Measurements from ENCODE around the gene WDTC1. TPM values are rescaled to one million over a fixed set of nuclear protein-coding genes. Genes with fewer than 3 reads are reported as not detected.

The WDTC1 gene
- total RNA-seq, 2 donors from 2014 or later = 30.2 to 33.9 TPM

GRCh38 chr1:27321813-27322568, 87.6 kb downstream of the WDTC1 start, which contains the start of gene TMEM222:
TSS of gene TMEM222 (plus strand) at chr1:27322163. CDS start at chr1:27322198, 35 bp downstream.
- Mint-ChIP-seq H3K27me3 (peaks cover 8% of the 10 kb centered on the region in 2 donors), H3K4me3 (peak within 1 kb of the TSS; percentile 94), H3K4me1 (ENCODE audit: low read depth in 2 of 2) (peaks cover 19 to 29% of the 10 kb centered on the region in 2 donors), H3K36me3 (no peaks in the 10 kb centered on the region), H3K9me3 (no peaks in the 10 kb centered on the region), H3K27ac (peak within 1 kb of the TSS; percentile 88 to 93)
- ATAC-seq (peak; percentile 99), DNase-seq (ENCODE audit: low spot score) (peak; percentile 99)

- ATAC-seq (no peak), DNase-seq (ENCODE audit: low spot score) (peak; percentile 55)
- peaks cover 8% of the 10 kb centered on the region in 2 donors for H3K27me3 Mint-ChIP-seq
- peaks cover 20 to 29% of the 10 kb centered on the region in 2 donors for H3K4me1 Mint-ChIP-seq (ENCODE audit: low read depth in 2 of 2)
- H3K9me3 Mint-ChIP-seq = no peaks in the 10 kb centered on the region
- peak overlapping the region; percentile 88 to 93 for H3K27ac Mint-ChIP-seq
- no peaks in the 10 kb centered on the region for H3K36me3 Mint-ChIP-seq
- H3K4me3 Mint-ChIP-seq = peak overlapping the region; percentile 94
These were observed 88.3 kb downstream of the WDTC1 start for GRCh38 chr1:27322569-27323240.

GRCh38 chr1:27325286-27325685, 90.9 kb downstream of the WDTC1 start:
- no peaks in the 10 kb centered on the region for H3K9me3 Mint-ChIP-seq
- DNase-seq (ENCODE audit: low spot score) (peak; percentile 29), ATAC-seq (no peak)
- H3K4me1 Mint-ChIP-seq (ENCODE audit: low read depth in 2 of 2) = peaks cover 37 to 42% of the 10 kb centered on the region in 2 donors
- H3K4me3 Mint-ChIP-seq = no peak overlapping the region
- H3K27me3 Mint-ChIP-seq = no peaks in the 10 kb centered on the region
- H3K36me3 Mint-ChIP-seq = no peaks in the 10 kb centered on the region
- H3K27ac Mint-ChIP-seq = no peak overlapping the region

GRCh38 chr1:27327964-27328363, 93.5 kb downstream of the WDTC1 start:
- Mint-ChIP-seq H3K9me3 (no peaks in the 10 kb centered on the region), H3K27ac (no peak overlapping the region), H3K36me3 (no peaks in the 10 kb centered on the region), H3K27me3 (no peaks in the 10 kb centered on the region), H3K4me3 (no peak overlapping the region), H3K4me1 (ENCODE audit: low read depth in 2 of 2) (peaks cover 38 to 57% of the 10 kb centered on the region in 2 donors)
- ATAC-seq (no peak), DNase-seq (ENCODE audit: low spot score) (peak; percentile 50)

GRCh38 chr1:27330786-27331185, 96.4 kb downstream of the WDTC1 start:
- peaks cover 32 to 42% of the 10 kb centered on the region in 2 donors for H3K4me1 Mint-ChIP-seq (ENCODE audit: low read depth in 2 of 2)
- peak overlapping the region in 1 of 2 donors; percentile 56 for H3K27ac Mint-ChIP-seq
- H3K4me3 Mint-ChIP-seq = no peak overlapping the region
- no peaks in the 10 kb centered on the region for H3K9me3 Mint-ChIP-seq
- H3K36me3 Mint-ChIP-seq = no peaks in the 10 kb centered on the region
- ATAC-seq (no peak), DNase-seq (ENCODE audit: low spot score) (peak; percentile 23)
- H3K27me3 Mint-ChIP-seq = no peaks in the 10 kb centered on the region

GRCh38 chr1:27331426-27331825, 97.0 kb downstream of the WDTC1 start:
- Mint-ChIP-seq H3K9me3 (no peaks in the 10 kb centered on the region), H3K4me1 (ENCODE audit: low read depth in 2 of 2) (peaks cover 28 to 37% of the 10 kb centered on the region in 2 donors), H3K27me3 (no peaks in the 10 kb centered on the region), H3K36me3 (no peaks in the 10 kb centered on the region), H3K4me3 (no peak overlapping the region), H3K27ac (peak overlapping the region in 1 of 2 donors; percentile 56)
- ATAC-seq (no peak), DNase-seq (ENCODE audit: low spot score) (peak; percentile 52)

GRCh38 chr1:27331922-27332321, 97.5 kb downstream of the WDTC1 start:
- peak overlapping the region; percentile 16 to 54 for H3K27ac Mint-ChIP-seq
- H3K4me1 Mint-ChIP-seq (ENCODE audit: low read depth in 2 of 2) = peaks cover 28 to 37% of the 10 kb centered on the region in 2 donors
- H3K4me3 Mint-ChIP-seq = no peak overlapping the region
- H3K9me3 Mint-ChIP-seq = no peaks in the 10 kb centered on the region
- DNase-seq (ENCODE audit: low spot score) = peak; percentile 42
- ATAC-seq = no peak
- H3K36me3 Mint-ChIP-seq = no peaks in the 10 kb centered on the region
- H3K27me3 Mint-ChIP-seq = no peaks in the 10 kb centered on the region

- Mint-ChIP-seq H3K4me3 (no peak overlapping the region), H3K4me1 (ENCODE audit: low read depth in 2 of 2) (peaks cover 27 to 36% of the 10 kb centered on the region in 2 donors), H3K9me3 (no peaks in the 10 kb centered on the region), H3K27me3 (no peaks in the 10 kb centered on the region), H3K27ac (peak overlapping the region; percentile 16 to 54), H3K36me3 (no peaks in the 10 kb centered on the region)
- ATAC-seq (peak; percentile 74 to 85), DNase-seq (ENCODE audit: low spot score) (peak; percentile 66)
These were observed 98.3 kb downstream of the WDTC1 start for GRCh38 chr1:27332536-27333281.

- no peaks in the 10 kb centered on the region for H3K9me3 Mint-ChIP-seq
- no peak overlapping the region for H3K27ac Mint-ChIP-seq
- H3K4me3 Mint-ChIP-seq = no peak overlapping the region
- DNase-seq (ENCODE audit: low spot score) = peak; percentile 12
- no peaks in the 10 kb centered on the region for H3K27me3 Mint-ChIP-seq
- H3K36me3 Mint-ChIP-seq = no peaks in the 10 kb centered on the region
- peaks cover 17 to 31% of the 10 kb centered on the region in 2 donors for H3K4me1 Mint-ChIP-seq (ENCODE audit: low read depth in 2 of 2)
- no peak for ATAC-seq
These were observed 99.4 kb downstream of the WDTC1 start for GRCh38 chr1:27333717-27334279.

GRCh38 chr1:27335506-27336422, 101.3 kb downstream of the WDTC1 start:
- no peak overlapping the region for H3K27ac Mint-ChIP-seq
- DNase-seq (ENCODE audit: low spot score) (peak; percentile 58), ATAC-seq (no peak)
- H3K4me3 Mint-ChIP-seq = no peak overlapping the region
- H3K27me3 Mint-ChIP-seq = no peaks in the 10 kb centered on the region
- peaks cover 22 to 31% of the 10 kb centered on the region in 2 donors for H3K4me1 Mint-ChIP-seq (ENCODE audit: low read depth in 2 of 2)
- no peaks in the 10 kb centered on the region for H3K9me3 Mint-ChIP-seq
- H3K36me3 Mint-ChIP-seq = no peaks in the 10 kb centered on the region

GRCh38 chr1:27336756-27337155, 102.3 kb downstream of the WDTC1 start:
- Mint-ChIP-seq H3K27ac (no peak overlapping the region), H3K4me3 (no peak overlapping the region), H3K9me3 (no peaks in the 10 kb centered on the region), H3K27me3 (no peaks in the 10 kb centered on the region), H3K36me3 (no peaks in the 10 kb centered on the region), H3K4me1 (ENCODE audit: low read depth in 2 of 2) (peaks cover 31 to 35% of the 10 kb centered on the region in 2 donors)
- peak; percentile 18 for DNase-seq (ENCODE audit: low spot score)
- ATAC-seq = no peak

GRCh38 chr1:27338751-27339150, 104.3 kb downstream of the WDTC1 start:
- no peaks in the 10 kb centered on the region for H3K9me3 Mint-ChIP-seq
- H3K36me3 Mint-ChIP-seq = no peaks in the 10 kb centered on the region
- no peak for ATAC-seq
- peaks cover 35 to 38% of the 10 kb centered on the region in 2 donors for H3K4me1 Mint-ChIP-seq (ENCODE audit: low read depth in 2 of 2)
- peak overlapping the region; percentile 76 to 82 for H3K27ac Mint-ChIP-seq
- DNase-seq (ENCODE audit: low spot score) = no peak
- peak overlapping the region; percentile 23 for H3K4me3 Mint-ChIP-seq
- H3K27me3 Mint-ChIP-seq = no peaks in the 10 kb centered on the region

Data from natural killer cell treated with Interleukin-12 subunit alpha and Interleukin-12 subunit beta and Interleukin-15 and Interleukin-18, amount 100 ng/mL, for 72 hours (primary cell).